Activated T-cell treated with anti-CD3 and anti-CD28 coated beads, Interleukin-2, amount 50 U/mL, for 4 hours (primary cell): Measurements from ENCODE around the gene LDHD. TPM values are rescaled to one million over a fixed set of nuclear protein-coding genes. Genes with fewer than 3 reads are reported as not detected.

Source experiments
- total RNA-seq, 3 donors: library from RNA; stranded (reverse); gene quantifications; one replicate each; pipeline ENCODE4 v1.2.1, GENCODE V29; 2021

Gene LDHD
- total RNA-seq, 3 donors from 2014 or later: 0.11 TPM; not detected in 2

Other genes starting within 250 kb of the LDHD start
- gene WDR59, start 131.7 kb downstream of the LDHD start, total RNA-seq: 10 to 100 TPM; 49.3 to 61.8 (median 58.4) TPM
- gene ZNRF1, start 117.8 kb downstream of the LDHD start, total RNA-seq: 10 to 100 TPM; 18.8 to 30.5 (median 25.0) TPM
- gene ZFP1, start 31.7 kb upstream of the LDHD start, total RNA-seq: 10 to 100 TPM; 11.5 to 13.4 (median 13.4) TPM
- gene CTRB2, start 90.4 kb upstream of the LDHD start, total RNA-seq: 10 to 100 TPM in 1 of 3 donors, 1 to 10 TPM in 2; 5.5 to 10.3 (median 6.7) TPM
- 1 to 10 TPM; 2.2 to 5.5 (median 3.4) TPM for gene CTRB1, start 102.2 kb upstream of the LDHD start, total RNA-seq
- 1 to 10 TPM; 1.5 to 4.3 (median 2.9) TPM for gene BCAR1, start 134.8 kb upstream of the LDHD start, total RNA-seq